Stomach (tissue), 9 donors: ENCODE data around the gene GNB4. TPM values are rescaled to one million over a fixed set of nuclear protein-coding genes. Genes with fewer than 3 reads are reported as not detected.
A peak's percentile ranks its signal among the peaks of the same experiment; 100 is the strongest.

Source experiments
- DNase-seq, 2 donors: peaks; one replicate each; pipeline versions ENCODE4 v3.0.0 to v3.0.0-alpha.2; 2013 to 2019
- H3K27ac ChIP-seq, 5 donors: fragments of 200-600 bp in 4 of 5; sonication (generic) in 4 of 5; one replicate each; pipeline ENCODE4 v1.5.1; 2013 to 2019; ENCODE audit warnings: mild to moderate bottlenecking in 1 of 5, moderate library complexity in 1 of 5
- H3K27me3 ChIP-seq, 3 donors: fragments of 200-600 bp; sonication (generic); one replicate each; pipeline ENCODE4 v1.5.1; 2017 to 2019; ENCODE audit warnings: mixed run types in 1 of 3
- H3K36me3 ChIP-seq, 4 donors: fragments of 200-600 bp; sonication (generic); 1 replicate in 3 of 4; 2 replicates in 1 of 4; pipeline ENCODE4 v1.5.1; 2016 to 2019
- H3K4me1 ChIP-seq, 4 donors: fragments of 200-600 bp; sonication (generic); one replicate each; pipeline ENCODE4 v1.5.1; 2016 to 2019
- H3K4me3 ChIP-seq, 4 donors: fragments of 200-600 bp; sonication (generic) in 3 of 4; one replicate each; pipeline ENCODE4 v1.5.1; 2016 to 2019; ENCODE audit warnings: mild to moderate bottlenecking in 1 of 4
- H3K9me3 ChIP-seq, 4 donors: fragments of 200-600 bp; sonication (generic); one replicate each; pipeline ENCODE4 v1.5.1; 2016 to 2019
- EP300 ChIP-seq: sonication (generic); formaldehyde crosslinking; IDR thresholded peaks from one replicate; pipeline ENCODE4 v1.6.1; 2017; ENCODE audit warnings: antibody characterized with exemption
- POLR2A ChIP-seq, 4 donors: fragments of 450-650 bp; IDR thresholded peaks; one replicate each; pipeline ENCODE4 v1.6.1; 2016; ENCODE audit warnings: antibody characterized with exemption in 4 of 4, control low read depth in 2 of 4, mild to moderate bottlenecking in 1 of 4, moderate library complexity in 1 of 4
- POLR2AphosphoS5 ChIP-seq, 3 donors: sonication (generic); formaldehyde crosslinking; IDR thresholded peaks; one replicate each; pipeline ENCODE4 v1.6.1; 2016; ENCODE audit warnings: antibody characterized with exemption in 3 of 3
- WGBS, 5 donors: extraction: QIAGEN DNeasy Blood & Tissue Kit in 3 of 5; methylation state at CpG; one replicate each; pipeline versions ENCODE4 v1.1.5 to v1.1.7; 2013 to 2018; 5-methylcytosine and 5-hydroxymethylcytosine counted together
- intact Hi-C: fragments of 100-400 bp; cut with DNase I; formaldehyde crosslinking; loops from one replicate; pipeline ENCODE4 v1.15.1; 2023; ENCODE audit warnings: low total_unique reads
- polyA plus RNA-seq, 3 donors: library from polyadenylated mRNA; stranded (reverse); fragments of 200-250 nt; gene quantifications; one replicate each; pipeline ENCODE4 v1.2.3, GENCODE V29; 2013
- small RNA-seq, 4 donors: library from RNA; depleted of rRNA; stranded (forward); fragments of <200 nt; gene quantifications; one replicate each; pipeline ENCODE3, GENCODE V24; 2016
- total RNA-seq, 5 donors: library from RNA; depleted of rRNA; stranded (reverse); fragments of >200 nt; gene quantifications; one replicate each; pipeline versions ENCODE4 v1.1.0 to v1.2.3, GENCODE V29; 2014 to 2016
- TF ChIP-seq, protein P1 (sequence below), 7 experiments: fragments of 450-650 bp in 4 of 7; fragments of 200-600 bp in 3 of 7; sonication (generic) in 3 of 7; IDR thresholded peaks; one replicate each; pipeline ENCODE4 v1.5.1; 2016 to 2019; ENCODE audit warnings: antibody characterized with exemption in 7 of 7, control low read depth in 2 of 7, mild to moderate bottlenecking in 1 of 7
- donor health status: healthy with polysubstance abuse.
- donor health status: Bipolar disorder and iron deficiency.
- donor health status: healthy.

Gene GNB4
- total and polyA plus RNA-seq, 8 donors = 3.8 to 81.3 (median 25.4) TPM

DNA sequence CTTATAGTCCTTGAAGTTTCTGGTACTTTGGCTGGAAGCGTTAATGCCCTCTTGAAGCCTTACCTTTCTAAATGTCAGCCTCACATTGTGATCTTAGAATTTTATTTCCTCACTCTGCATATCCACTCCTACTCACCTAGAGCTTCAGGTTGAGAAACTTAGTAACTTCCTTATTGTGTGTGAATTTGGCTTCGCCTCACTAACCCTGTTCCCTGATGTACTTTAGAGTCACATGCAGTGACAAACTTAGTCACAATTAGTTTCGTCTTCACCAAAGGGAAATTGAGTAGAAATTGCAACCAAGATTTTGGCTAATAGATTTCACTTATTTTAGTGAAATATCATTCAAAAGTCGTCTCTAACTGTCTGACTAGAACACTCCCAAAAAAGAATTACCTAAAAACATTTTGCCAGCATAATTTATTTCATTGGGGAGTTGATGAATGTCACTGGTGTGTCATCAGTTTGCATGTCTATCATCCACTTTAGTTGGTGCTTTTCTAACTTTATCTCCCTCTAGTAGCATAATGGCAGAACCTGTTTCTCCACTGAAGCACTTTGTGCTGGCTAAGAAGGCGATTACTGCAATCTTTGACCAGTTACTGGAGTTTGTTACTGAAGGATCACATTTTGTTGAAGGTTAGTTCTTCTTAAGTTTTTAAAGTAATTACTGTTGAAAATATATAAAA, 102.8 kb downstream of the GNB4 start:
- TF ChIP-seq POLR2AphosphoS5 (IDR thresholded peaks at IDR 0.05) (no peak), POLR2A (IDR thresholded peaks at IDR 0.05) (no peak)
- TF ChIP-seq, protein P1, sequence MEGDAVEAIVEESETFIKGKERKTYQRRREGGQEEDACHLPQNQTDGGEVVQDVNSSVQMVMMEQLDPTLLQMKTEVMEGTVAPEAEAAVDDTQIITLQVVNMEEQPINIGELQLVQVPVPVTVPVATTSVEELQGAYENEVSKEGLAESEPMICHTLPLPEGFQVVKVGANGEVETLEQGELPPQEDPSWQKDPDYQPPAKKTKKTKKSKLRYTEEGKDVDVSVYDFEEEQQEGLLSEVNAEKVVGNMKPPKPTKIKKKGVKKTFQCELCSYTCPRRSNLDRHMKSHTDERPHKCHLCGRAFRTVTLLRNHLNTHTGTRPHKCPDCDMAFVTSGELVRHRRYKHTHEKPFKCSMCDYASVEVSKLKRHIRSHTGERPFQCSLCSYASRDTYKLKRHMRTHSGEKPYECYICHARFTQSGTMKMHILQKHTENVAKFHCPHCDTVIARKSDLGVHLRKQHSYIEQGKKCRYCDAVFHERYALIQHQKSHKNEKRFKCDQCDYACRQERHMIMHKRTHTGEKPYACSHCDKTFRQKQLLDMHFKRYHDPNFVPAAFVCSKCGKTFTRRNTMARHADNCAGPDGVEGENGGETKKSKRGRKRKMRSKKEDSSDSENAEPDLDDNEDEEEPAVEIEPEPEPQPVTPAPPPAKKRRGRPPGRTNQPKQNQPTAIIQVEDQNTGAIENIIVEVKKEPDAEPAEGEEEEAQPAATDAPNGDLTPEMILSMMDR (IDR thresholded peaks at IDR 0.05) = no peak
- Histone ChIP-seq H3K36me3 (peaks cover 24 to 41% (median 30%) of the 10 kb centered on the region in 4 donors), H3K4me1 (peaks cover 14 to 39% (median 19%) of the 10 kb centered on the region in 4 donors), H3K27ac (peak overlapping the region in 4 of 5 donors; percentile 88 to 92 (median 90)), H3K4me3 (peak overlapping the region; percentile 82 to 97 (median 92)), H3K27me3 (no peaks in the 10 kb centered on the region), H3K9me3 (no peaks in the 10 kb centered on the region)
- intact Hi-C loops = no loop called here
- peak in 1 of 2 donors; percentile 62 for DNase-seq
- WGBS, 5 donors = 15 to 25% (median 18%) methylated on average over 5 of the region's 5 CpGs

DNA sequence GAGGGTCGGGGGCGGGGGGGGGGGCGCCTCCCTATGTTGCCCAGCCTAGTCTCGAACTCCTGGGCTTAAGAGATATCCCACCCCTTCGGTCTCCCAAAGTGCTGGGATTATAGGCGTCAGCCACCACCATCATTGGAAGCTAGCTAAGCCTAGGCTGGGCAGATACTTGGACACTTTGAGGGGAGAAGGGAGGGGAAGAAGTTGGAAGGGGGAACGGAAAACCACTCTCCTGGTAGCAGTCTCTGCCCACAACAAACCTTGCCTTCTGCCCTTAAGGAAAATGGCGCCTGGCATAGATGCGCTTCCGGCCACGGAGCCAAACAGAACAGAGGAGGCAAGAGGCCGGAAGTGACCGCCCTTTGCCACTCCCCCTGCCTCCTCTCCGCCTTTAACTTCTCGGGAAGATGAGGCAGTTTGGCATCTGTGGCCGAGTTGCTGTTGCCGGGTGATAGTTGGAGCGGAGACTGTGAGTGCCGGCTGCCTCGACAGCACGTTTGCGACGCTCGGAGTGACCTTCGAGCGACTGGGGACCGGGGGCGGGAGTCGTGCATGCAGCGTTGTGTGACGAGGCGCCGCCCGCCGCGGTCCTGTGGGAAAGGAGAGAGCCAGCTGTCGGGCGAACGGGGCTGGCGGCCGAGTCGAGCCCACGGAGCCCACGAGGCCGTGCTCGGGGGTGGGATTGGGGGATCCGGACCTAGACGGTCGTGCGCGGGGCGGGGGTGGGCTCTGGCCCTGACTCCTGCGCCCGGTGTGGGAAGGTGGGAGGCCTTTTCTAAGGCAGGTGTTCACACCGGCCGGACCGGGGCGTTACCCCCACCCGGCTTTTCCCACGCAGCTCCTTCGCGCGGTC, 103.7 kb downstream of the GNB4 start, which contains the start of gene MFN1:
Gene MFN1 (plus strand): TSS at position 365 of the 850 bp plus-strand sequence. CDS start 1,143 bp downstream, outside the sequence.
- Histone ChIP-seq H3K27me3 (no peaks in the 10 kb centered on the region), H3K4me3 (peak within 1 kb of the TSS; percentile 82 to 97 (median 92)), H3K27ac (peak within 1 kb of the TSS; percentile 88 to 92 (median 90)), H3K36me3 (peaks cover 17 to 32% (median 21%) of the 10 kb centered on the region in 4 donors), H3K9me3 (no peaks in the 10 kb centered on the region), H3K4me1 (peaks cover 14 to 39% (median 19%) of the 10 kb centered on the region in 4 donors)
- TF ChIP-seq EP300 (no peak), POLR2A (IDR thresholded peaks at IDR 0.05) (no peak), POLR2AphosphoS5 (IDR thresholded peaks at IDR 0.05) (peak; percentile 71 to 90 (median 80))
- TF ChIP-seq, protein P1 (IDR thresholded peaks at IDR 0.05) = no peak
- intact Hi-C loops = no loop called here
- DNase-seq = peak; percentile 95 to 98
- WGBS, 5 donors = 0 to 1% (median 0%) methylated on average over 21 to 63 of the region's 63 CpGs

Small RNAs within 50 kb of the gene (small RNA-seq; reads per million reads assigned to genes)
- gene AC007620.1 = 0 reads per million in 4 donors

Other genes starting within 250 kb of the GNB4 start
- gene KCNMB3, start 200.4 kb downstream of the GNB4 start, total RNA-seq = 1 to 10 TPM in 3 of 5 donors, under 1 TPM in 1, not detected in 1; 0.58 to 7.2 (median 2.4) TPM
- 1 to 10 TPM; 1.4 to 2.9 (median 1.8) TPM for gene KCNMB3, start 200.4 kb downstream of the GNB4 start, polyA plus RNA-seq
- gene ZNF639, start 128.4 kb downstream of the GNB4 start, total RNA-seq = 10 to 100 TPM; 18.0 to 66.1 (median 37.3) TPM
- gene ZNF639, start 128.4 kb downstream of the GNB4 start, polyA plus RNA-seq = 10 to 100 TPM; 15.7 to 29.2 (median 17.1) TPM
- 100 to 1,000 TPM in 1 of 5 donors, 10 to 100 TPM in 4; 15.8 to 124 (median 37.7) TPM for gene MFN1, start 103.8 kb downstream of the GNB4 start, total RNA-seq
- gene MFN1, start 103.8 kb downstream of the GNB4 start, polyA plus RNA-seq = 10 to 100 TPM in 2 of 3 donors, 1 to 10 TPM in 1; 9.7 to 14.7 (median 12.7) TPM
- gene ACTL6A, start 111.5 kb upstream of the GNB4 start, total RNA-seq = 10 to 100 TPM; 14.7 to 63.1 (median 42.2) TPM
- 10 to 100 TPM; 37.7 to 47.0 (median 44.9) TPM for gene ACTL6A, start 111.5 kb upstream of the GNB4 start, polyA plus RNA-seq
- 10 to 100 TPM in 4 of 5 donors, 1 to 10 TPM in 1; 5.8 to 36.2 (median 27.0) TPM for gene MRPL47, start 153.2 kb upstream of the GNB4 start, total RNA-seq
- gene MRPL47, start 153.2 kb upstream of the GNB4 start, polyA plus RNA-seq = 10 to 100 TPM; 46.4 to 50.6 (median 49.6) TPM
- 100 to 1,000 TPM in 1 of 5 donors, 10 to 100 TPM in 4; 13.3 to 142 (median 85.7) TPM for gene NDUFB5, start 153.3 kb upstream of the GNB4 start, total RNA-seq
- gene NDUFB5, start 153.3 kb upstream of the GNB4 start, polyA plus RNA-seq = 100 to 1,000 TPM in 2 of 3 donors, 10 to 100 TPM in 1; 89.1 to 104 (median 103) TPM
- 10 to 100 TPM in 1 of 5 donors, 1 to 10 TPM in 4; 2.3 to 10.3 (median 5.4) TPM for gene USP13, start 201.6 kb upstream of the GNB4 start, total RNA-seq
- gene USP13, start 201.6 kb upstream of the GNB4 start, polyA plus RNA-seq = 1 to 10 TPM; 1.3 to 2.1 (median 1.5) TPM